GM12878 (cell line): Measurements from ENCODE around the gene DNMT1. TPM values are rescaled to one million over a fixed set of nuclear protein-coding genes. Genes with fewer than 3 reads are reported as not detected.

Source experiments
- BACH1 ChIP-seq: fragments of 450-650 bp; IDR thresholded peaks from 2 replicates; pipeline ENCODE4 v1.6.1; 2017; ENCODE audit warnings: mild to moderate bottlenecking, borderline replicate concordance
- BCL3 ChIP-seq: IDR thresholded peaks from 2 replicates; pipeline ENCODE4 v1.6.1; 2011; ENCODE audit warnings: borderline replicate concordance, low read depth, mild to moderate bottlenecking, moderate library complexity, low read length; ENCODE audit not compliant: insufficient read depth, poor library complexity, severe bottlenecking
- CBFB ChIP-seq: IDR thresholded peaks from 2 replicates; pipeline ENCODE4 v1.6.1; 2016; ENCODE audit warnings: antibody characterized with exemption, low read depth
- CBX5 ChIP-seq: sonication (generic); IDR thresholded peaks from 2 replicates; pipeline ENCODE4 v1.6.1; 2016; ENCODE audit warnings: low read depth, moderate library complexity, mild to moderate bottlenecking, inconsistent platforms
- CHD1 ChIP-seq: IDR thresholded peaks from 2 replicates; pipeline ENCODE4 v1.6.1; 2012; ENCODE audit warnings: low read depth, low read length, improper control_type of control experiment
- CREB1 ChIP-seq: IDR thresholded peaks from 2 replicates; pipeline ENCODE4 v1.6.1; 2012; ENCODE audit warnings: low read depth, mild to moderate bottlenecking, inconsistent platforms
- CTCF ChIP-seq, 3 experiments: IDR thresholded peaks in 2 of 3; conservative IDR thresholded peaks in 1 of 3; 2 replicates each; pipeline ENCODE4 v1.5.1; 2011; ENCODE audit warnings: low read depth in 3 of 3, low read length in 3 of 3, mild to moderate bottlenecking in 3 of 3, control low read depth in 2 of 3, moderate library complexity in 2 of 3, inconsistent platforms in 1 of 3, mixed read lengths in 1 of 3; ENCODE audit not compliant: control insufficient read depth in 2 of 3, insufficient read depth in 1 of 3; ENCODE audit errors: extremely low read depth in 1 of 3
- IKZF2 ChIP-seq, 2 experiments: fragments of 450-650 bp; IDR thresholded peaks; 2 replicates each; pipeline ENCODE4 v1.6.1; 2017; ENCODE audit warnings: mild to moderate bottlenecking in 2 of 2, moderate library complexity in 2 of 2
- KLF5 ChIP-seq: fragments of 450-650 bp; IDR thresholded peaks from 2 replicates; pipeline ENCODE4 v1.6.1; 2014; ENCODE audit warnings: mild to moderate bottlenecking; ENCODE audit not compliant: partially characterized antibody
- MAX ChIP-seq: IDR thresholded peaks from 2 replicates; pipeline ENCODE4 v1.6.1; 2012; ENCODE audit warnings: low read depth, low read length, improper control_type of control experiment
- MYC ChIP-seq: IDR thresholded peaks from 2 replicates; pipeline ENCODE4 v1.6.1; 2011; ENCODE audit warnings: mild to moderate bottlenecking, low read length, moderate library complexity, inconsistent platforms; ENCODE audit not compliant: insufficient read depth, insufficient replicate concordance, insufficient read length, severe bottlenecking
- NFYA ChIP-seq: IDR thresholded peaks from 2 replicates; pipeline ENCODE4 v1.6.1; 2011; ENCODE audit warnings: low read depth, mild to moderate bottlenecking, low read length, improper control_type of control experiment, borderline replicate concordance
- NKRF ChIP-seq: fragments of 450-650 bp; conservative IDR thresholded peaks from 2 replicates; pipeline ENCODE4 v1.6.1; 2017; ENCODE audit warnings: mild to moderate bottlenecking, moderate library complexity
- PAX8 ChIP-seq: fragments of 450-650 bp; IDR thresholded peaks from 2 replicates; pipeline ENCODE4 v1.6.1; 2017; ENCODE audit warnings: mild to moderate bottlenecking, moderate library complexity
- SREBF2 ChIP-seq: IDR thresholded peaks from 2 replicates; pipeline ENCODE4 v1.6.1; 2012; ENCODE audit warnings: mild to moderate bottlenecking, low read length
- SRF ChIP-seq, 2 experiments: IDR thresholded peaks; 2 replicates each; pipeline ENCODE4 v1.6.1; 2011; ENCODE audit warnings: low read depth in 2 of 2, low read length in 2 of 2, mild to moderate bottlenecking in 1 of 2, moderate library complexity in 1 of 2
- USF2 ChIP-seq: IDR thresholded peaks from 2 replicates; pipeline ENCODE4 v1.6.1; 2011; ENCODE audit warnings: low read depth, low read length, improper control_type of control experiment, borderline replicate concordance
- WRNIP1 ChIP-seq: IDR thresholded peaks from 2 replicates; pipeline ENCODE4 v1.6.1; 2011; ENCODE audit warnings: low read depth, low read length, improper control_type of control experiment, borderline replicate concordance
- ZBTB33 ChIP-seq: fragments of 450-650 bp; IDR thresholded peaks from 2 replicates; pipeline ENCODE4 v1.6.1; 2017; ENCODE audit warnings: mild to moderate bottlenecking
- polyA plus RNA-seq, 11 experiments: library from polyadenylated mRNA; depleted of rRNA in 4 of 11; unstranded in 6 of 11; stranded (reverse) in 5 of 11; fragments of >200 nt; fragmentation: Nextera tagmentation in 4 of 11; fragmentation: Illumina TruSeq in 1 of 11; extraction: Ambion mirVana in 4 of 11; extraction: Trizol in 1 of 11; gene quantifications; 1 replicate in 1 of 11; 2 replicates in 10 of 11; pipeline versions ENCODE4 v1.2.1 to v1.2.3, GENCODE V29; 2011 to 2016; ENCODE audit warnings: inconsistent platforms in 2 of 11, missing spikeins in 2 of 11, low read depth in 1 of 11
- total RNA-seq, 4 experiments: library from RNA; depleted of rRNA in 3 of 4; stranded (reverse); fragments of >200 nt in 3 of 4; fragmentation: Illumina TruSeq in 1 of 4; extraction: Trizol in 1 of 4; gene quantifications; 2 replicates each; pipeline versions ENCODE4 v1.2.1 to v1.2.3, GENCODE V29; 2013 to 2021

DNMT1 gene
- total and polyA plus RNA-seq, 10 of the 15 experiments (the other 5 are each of a cell fraction or from before 2014, with no cell fraction given) = 70.0 to 290 (median 133) TPM

GRCh38 chr19:10112037-10112761, 82.6 kb downstream of the DNMT1 start (continued):
- TF ChIP-seq IKZF2 (IDR thresholded peaks at IDR 0.05) = peak in 1 of 2 experiments; percentile 17; a peak in 2 of 4 replicates
- TF ChIP-seq CTCF (IDR thresholded peaks at IDR 0.05 in 2 of 3, conservative IDR thresholded peaks at IDR 0.05 in 1 of 3; ENCODE audit: control insufficient read depth in 2 of 3, extremely low read depth in 1 of 3, insufficient read depth in 1 of 3, low read depth in 3 of 3, low read length in 3 of 3) = no peak
- TF ChIP-seq ZBTB33 = no peak
- no peak for TF ChIP-seq USF2
- no peak for TF ChIP-seq PAX8
- peak; percentile 24; the same call in 1 of the 2 replicates for TF ChIP-seq NKRF
- no peak for TF ChIP-seq SRF (IDR thresholded peaks at IDR 0.05; ENCODE audit: low read depth in 2 of 2, low read length in 2 of 2)
- no peak for TF ChIP-seq SREBF2
- TF ChIP-seq BACH1 = peak; percentile 55; the same call in 1 of the 2 replicates
- no peak for TF ChIP-seq CREB1
- TF ChIP-seq CHD1 = no peak
- TF ChIP-seq CBFB = no peak
- no peak for TF ChIP-seq MYC
- TF ChIP-seq BCL3 = no peak
- TF ChIP-seq MAX = no peak
- no peak for TF ChIP-seq CBX5
- TF ChIP-seq KLF5 = no peak
- no peak for TF ChIP-seq NFYA
- TF ChIP-seq WRNIP1 = no peak
